HG02759 (cell line): ENCODE measurements around the gene PRPF18.

Source experiments
- ATAC-seq: cut with Tn5 transposase; IDR thresholded peaks from one replicate; pipeline ENCODE4 v1.9.1; 2021; ENCODE audit warnings: mild to moderate bottlenecking, moderate library complexity; ENCODE audit not compliant: unreplicated experiment

PRPF18 gene

DNA sequence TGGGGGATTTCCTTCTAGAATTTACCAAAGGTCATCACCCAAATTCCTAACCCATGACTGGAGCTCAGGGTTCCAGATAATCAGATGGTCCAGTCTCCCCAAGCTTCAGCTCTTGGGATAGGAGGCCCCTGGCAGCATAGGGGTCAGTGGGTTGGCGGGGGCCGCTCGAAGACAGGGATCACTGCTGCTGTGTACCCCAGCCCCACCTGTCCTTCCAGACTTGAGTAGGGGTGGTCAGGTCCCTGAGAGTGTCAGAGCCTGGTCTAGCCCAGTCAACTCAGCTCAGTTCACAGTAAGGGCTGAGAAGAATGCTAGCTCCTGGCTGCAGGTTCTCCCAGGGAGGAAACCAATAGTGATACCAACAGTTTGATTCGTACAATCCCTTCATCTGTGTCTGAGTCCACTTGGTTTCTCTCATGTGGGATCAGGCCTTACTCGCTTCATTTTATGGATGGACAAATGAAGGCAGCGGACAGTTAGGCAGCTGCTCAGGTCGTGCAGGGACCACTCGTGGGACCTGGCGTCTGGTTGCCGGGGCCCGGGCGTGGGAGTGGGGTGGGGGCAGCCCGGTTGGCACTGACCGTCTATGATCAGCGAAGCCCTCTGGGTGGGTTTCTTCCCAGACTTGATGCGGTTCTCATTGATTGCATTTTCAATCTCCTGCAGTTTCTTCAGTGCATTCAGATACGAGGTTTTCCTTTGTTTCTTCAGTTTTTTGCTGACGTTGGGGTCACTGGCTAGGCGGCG is 78.9 kb downstream of the PRPF18 start:
- ATAC-seq, result no peak

GRCh38 chr10:13668126-13668525 is 81.4 kb downstream of the PRPF18 start:
- ATAC-seq, result no peak

DNA sequence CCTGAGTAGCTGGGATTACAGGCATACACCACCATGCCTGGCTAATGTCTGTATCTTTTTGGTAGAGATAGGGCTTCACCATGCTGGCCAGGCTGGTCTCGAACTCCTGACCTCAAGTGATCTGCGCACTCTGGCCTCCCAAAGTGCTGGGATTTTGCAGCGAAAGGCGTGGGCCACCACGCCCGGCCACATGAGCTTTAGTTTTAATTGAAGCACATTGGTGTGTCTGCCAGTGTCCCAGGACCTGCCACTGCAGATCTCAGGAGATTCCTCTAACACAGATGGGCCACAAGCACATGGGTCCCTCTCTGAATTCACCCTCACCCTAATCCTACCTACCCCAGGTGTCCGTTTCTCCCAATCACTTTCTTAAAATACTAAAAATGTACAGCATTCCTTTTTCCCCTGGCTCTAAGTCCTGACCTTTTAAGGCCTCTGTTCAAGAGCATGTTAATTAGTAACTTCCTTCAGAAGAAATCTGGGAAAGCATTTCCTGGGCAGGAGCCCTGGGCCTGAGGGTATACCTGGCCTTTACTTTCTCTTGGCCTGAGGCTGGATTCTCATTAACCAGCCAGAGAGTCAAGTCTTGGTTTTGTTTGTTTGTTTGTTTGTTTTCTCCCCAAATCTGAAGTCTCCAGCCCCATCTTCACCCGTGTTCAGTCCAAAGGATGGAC is 82.6 kb downstream of the PRPF18 start:
- ATAC-seq, result no peak

GRCh38 chr10:13669901-13670300 is 83.1 kb downstream of the PRPF18 start:
- ATAC-seq, result no peak

GRCh38 chr10:13670311-13670710 is 83.5 kb downstream of the PRPF18 start:
- ATAC-seq, result no peak

GRCh38 chr10:13671904-13672303 is 85.1 kb downstream of the PRPF18 start:
- ATAC-seq, result no peak

GRCh38 chr10:13672548-13672947 is 85.8 kb downstream of the PRPF18 start:
- ATAC-seq, result no peak

GRCh38 chr10:13673156-13673555 is 86.4 kb downstream of the PRPF18 start:
- ATAC-seq, result no peak

GRCh38 chr10:13674645-13675588 is 88.2 kb downstream of the PRPF18 start:
- no peak for ATAC-seq

DNA sequence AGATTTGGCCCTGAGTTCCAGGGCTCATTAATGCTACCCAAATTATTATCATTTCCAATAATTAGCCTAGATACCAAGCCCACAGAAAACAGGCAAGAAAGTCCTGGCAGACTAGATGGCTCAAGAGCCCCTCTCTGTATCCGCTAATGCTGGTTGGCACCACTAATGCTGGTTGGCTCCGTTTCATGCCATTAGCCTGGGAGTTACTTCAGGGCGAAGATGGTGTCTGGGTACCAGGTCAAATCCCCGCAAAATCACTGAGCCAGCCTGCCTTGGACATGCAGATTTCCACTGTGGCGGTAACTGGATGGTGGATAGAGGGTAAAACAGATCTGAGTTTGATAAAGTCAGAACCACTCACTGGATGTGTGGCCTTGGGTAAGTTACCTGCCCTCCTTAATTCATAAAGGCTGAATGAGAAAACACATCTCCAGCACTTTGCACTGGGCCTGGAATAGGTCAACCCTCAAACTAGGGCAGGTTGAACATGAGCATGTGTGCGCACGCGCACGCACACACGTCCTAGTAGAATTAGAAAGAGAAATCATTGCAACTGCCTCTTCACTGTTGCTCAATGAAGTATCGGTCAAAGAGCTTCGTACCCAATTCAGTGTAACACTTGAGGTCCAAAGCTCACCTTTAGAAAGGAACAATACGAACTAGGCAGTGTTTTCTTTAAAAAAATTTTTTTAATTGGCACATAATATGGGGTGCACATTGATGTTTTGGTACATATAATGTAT is 91.5 kb downstream of the PRPF18 start:
- ATAC-seq, result no peak
